Superior temporal gyrus (tissue), 1 donor: Measurements from ENCODE around the gene DRC1.
"Not testable (repeated sequence)": the region's sequence is repeated elsewhere in the genome, so short reads cannot be mapped to it uniquely, and the experiment has no call there.

Experiments
- DNase-seq: peaks from one replicate; pipeline ENCODE4 v3.0.0-alpha.2; 2016; ENCODE audit errors: extremely low spot score

DRC1 gene

GRCh38 chr2:26463244-26464192, 61.8 kb downstream of the DRC1 start:
- DNase-seq: no peak

GRCh38 chr2:26464390-26465265, 62.9 kb downstream of the DRC1 start:
- no peak for DNase-seq

- DNase-seq: no peak
These were observed 63.7 kb downstream of the DRC1 start for GRCh38 chr2:26465266-26465925.

- DNase-seq: no peak
These were observed 64.3 kb downstream of the DRC1 start for GRCh38 chr2:26465981-26466471.

- no peak for DNase-seq
These were observed 65.1 kb downstream of the DRC1 start for GRCh38 chr2:26466662-26467310.

GRCh38 chr2:26468544-26468943, 66.8 kb downstream of the DRC1 start:
- not testable (repeated sequence) for DNase-seq

- no peak for DNase-seq
These were observed 67.5 kb downstream of the DRC1 start for GRCh38 chr2:26469092-26469710.

GRCh38 chr2:26469955-26470354, 68.2 kb downstream of the DRC1 start:
- DNase-seq: no peak

- DNase-seq: no peak
These were observed 69.0 kb downstream of the DRC1 start for GRCh38 chr2:26470601-26471260.

- DNase-seq: no peak
These were observed 69.6 kb downstream of the DRC1 start for GRCh38 chr2:26471289-26471688.

- DNase-seq: no peak
These were observed 70.3 kb downstream of the DRC1 start for GRCh38 chr2:26471766-26472706.

GRCh38 chr2:26472821-26473655, 71.3 kb downstream of the DRC1 start:
- DNase-seq: no peak

- DNase-seq: no peak
These were observed 72.1 kb downstream of the DRC1 start for GRCh38 chr2:26473796-26474195.

GRCh38 chr2:26474261-26474785, 72.6 kb downstream of the DRC1 start:
- DNase-seq: no peak

- no peak for DNase-seq
These were observed 73.3 kb downstream of the DRC1 start for GRCh38 chr2:26475037-26475436.

- DNase-seq: no peak
These were observed 74.2 kb downstream of the DRC1 start for GRCh38 chr2:26475832-26476501.

GRCh38 chr2:26477126-26477910, 75.6 kb downstream of the DRC1 start:
- DNase-seq: no peak
